ENCODE data around the gene DENND4A. TPM values are rescaled to one million over a fixed set of nuclear protein-coding genes. Genes with fewer than 3 reads are reported as not detected.
A peak's percentile ranks its signal among the peaks of the same experiment; 100 is the strongest.
"Not testable (repeated sequence)": the region's sequence is repeated elsewhere in the genome, so short reads cannot be mapped to it uniquely, and the experiment has no call there.

DENND4A gene
- total RNA-seq, 1 experiment from 2014 or later: 16.4 TPM

GRCh38 chr15:65638109-65638508 is 154.0 kb downstream of the DENND4A start:
- no peak for DNase-seq (ENCODE audit: low read depth)

- peak; percentile 51 for DNase-seq (ENCODE audit: low read depth)
Observed at GRCh38 chr15:65634356-65634755, 157.7 kb downstream of the DENND4A start.

DNA sequence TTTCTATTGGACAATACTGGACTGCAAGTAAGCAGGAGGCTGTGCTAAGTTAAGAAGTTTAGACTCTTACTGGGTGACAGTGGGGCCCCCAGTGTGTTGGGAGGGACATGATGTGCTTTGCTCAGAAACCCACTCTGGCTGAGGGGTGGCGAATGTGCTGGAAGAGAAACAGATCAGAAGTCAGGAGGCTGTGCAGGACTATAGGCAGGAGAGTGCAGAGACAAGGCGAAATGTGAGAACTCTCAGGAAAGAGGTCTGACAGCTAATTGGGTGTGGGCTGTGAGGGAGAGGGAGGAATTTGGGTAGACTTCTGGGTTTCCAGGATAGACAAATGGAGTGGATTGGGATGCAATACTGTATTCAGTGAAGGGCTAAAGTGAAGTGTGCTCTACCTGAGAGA is 158.3 kb downstream of the DENND4A start:
- no peak for DNase-seq (ENCODE audit: low read depth)

- DNase-seq (ENCODE audit: low read depth): no peak
Observed at GRCh38 chr15:65632780-65633375, 159.2 kb downstream of the DENND4A start.

DNA sequence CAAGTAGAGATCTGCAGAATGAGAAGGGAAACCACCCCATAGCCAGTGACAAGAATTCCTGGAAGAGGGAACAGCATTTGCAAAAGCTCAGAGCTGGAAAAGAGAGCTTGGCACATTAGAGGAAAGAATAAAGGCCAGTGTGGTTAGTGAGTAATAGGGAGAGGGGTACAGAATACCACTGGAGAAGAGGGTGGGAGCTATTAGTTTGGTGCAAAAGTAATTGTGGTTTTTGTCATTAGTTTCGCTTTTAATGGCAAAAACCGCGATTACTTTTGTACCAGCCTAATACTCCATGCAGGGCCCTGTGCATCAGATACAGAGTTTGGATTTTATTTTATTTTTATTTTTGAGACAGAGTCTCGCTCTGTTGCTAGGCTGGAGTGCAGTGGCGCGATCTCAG is 160.6 kb downstream of the DENND4A start:
- DNase-seq (ENCODE audit: low read depth): no peak

- no peak for DNase-seq (ENCODE audit: low read depth)
Observed at GRCh38 chr15:65630760-65631159, 161.3 kb downstream of the DENND4A start.

- DNase-seq (ENCODE audit: low read depth): no peak
Observed at GRCh38 chr15:65629548-65629947, 162.5 kb downstream of the DENND4A start.

DNA sequence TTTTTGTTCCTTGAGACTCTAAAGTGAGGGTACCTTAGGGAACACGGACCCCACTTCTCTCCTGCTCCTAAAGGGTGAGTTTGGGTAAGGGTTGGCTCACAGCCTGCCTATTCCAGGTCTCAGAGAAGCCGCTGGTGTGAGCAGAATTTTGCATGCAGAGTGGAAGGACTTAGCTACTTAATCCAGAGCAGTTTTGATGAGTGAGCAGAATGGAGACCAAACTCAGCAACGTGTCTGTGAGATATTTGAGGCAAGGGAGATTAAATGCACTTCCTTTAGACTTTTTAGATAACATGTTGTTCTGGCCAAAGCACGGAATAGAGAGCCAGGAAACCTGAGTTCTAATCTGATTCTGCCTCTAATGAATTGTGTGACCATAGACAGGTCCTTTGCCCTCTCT is 165.2 kb downstream of the DENND4A start:
- no peak for DNase-seq (ENCODE audit: low read depth)

DNA sequence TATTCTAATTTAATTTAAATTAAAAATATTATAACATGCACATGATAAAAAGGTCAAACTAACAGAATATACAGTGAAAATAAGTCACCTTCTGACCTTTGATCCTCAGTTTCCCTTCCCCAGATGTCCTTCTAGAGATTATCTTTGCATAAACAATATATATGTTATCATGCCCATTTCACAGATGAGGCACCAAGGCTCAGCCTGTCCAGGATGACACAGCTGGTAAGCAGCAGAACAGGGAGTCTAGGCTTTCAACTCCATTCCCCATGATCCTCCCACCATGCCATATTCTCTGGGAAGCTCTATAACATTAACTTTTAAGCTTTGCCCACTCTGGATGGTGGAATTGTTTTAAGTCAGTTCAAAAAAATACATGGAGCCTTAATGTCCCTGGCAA is 169.0 kb downstream of the DENND4A start:
- no peak for DNase-seq (ENCODE audit: low read depth)

DNA sequence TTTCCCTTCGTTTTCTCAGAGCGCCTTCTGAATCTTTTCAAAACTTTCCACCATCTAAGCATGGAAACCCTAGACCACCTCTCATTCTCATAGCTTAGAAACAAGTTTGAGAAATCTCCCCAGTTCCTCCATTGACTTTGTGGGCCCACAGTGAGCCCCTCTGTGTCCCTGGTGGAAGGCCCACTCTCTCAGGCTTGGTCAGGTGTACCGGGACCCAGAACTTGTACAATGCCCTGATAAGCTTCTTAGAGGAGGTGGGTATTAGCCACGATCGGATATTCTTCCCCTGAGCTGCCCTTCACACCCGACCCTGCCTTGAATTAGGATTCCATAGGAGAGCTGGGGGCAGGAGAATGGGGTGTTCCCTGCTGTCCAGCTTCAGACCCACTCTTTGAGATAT is 170.5 kb downstream of the DENND4A start, which contains the start of gene SLC24A1:
TSS of gene SLC24A1 (plus strand) at position 301 of the 400 bp plus-strand sequence. CDS start 2,143 bp downstream, outside the sequence.
- DNase-seq (ENCODE audit: low read depth): no peak

DNA sequence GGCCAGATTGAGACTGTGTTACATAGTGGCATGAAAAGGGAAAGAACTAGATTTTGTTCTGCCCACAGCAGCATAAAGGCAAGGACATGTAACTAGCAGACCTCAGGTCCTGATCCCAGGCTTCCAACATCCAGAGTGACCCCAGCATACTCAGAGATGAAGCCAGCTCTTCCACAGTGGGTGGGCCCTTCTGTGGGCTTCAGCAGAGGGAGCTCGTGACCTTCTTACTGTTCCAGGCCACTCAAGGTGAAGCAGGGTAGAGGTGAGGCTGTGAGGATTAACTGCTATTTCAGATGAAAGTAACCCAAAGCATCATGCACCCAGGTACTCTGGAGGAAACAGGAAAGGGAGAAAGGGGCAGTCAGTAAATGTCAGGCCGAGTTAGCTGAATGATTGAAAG is 171.3 kb downstream of the DENND4A start:
- no peak for DNase-seq (ENCODE audit: low read depth)

GRCh38 chr15:65619626-65620290 is 172.3 kb downstream of the DENND4A start:
- DNase-seq (ENCODE audit: low read depth): no peak

DNA sequence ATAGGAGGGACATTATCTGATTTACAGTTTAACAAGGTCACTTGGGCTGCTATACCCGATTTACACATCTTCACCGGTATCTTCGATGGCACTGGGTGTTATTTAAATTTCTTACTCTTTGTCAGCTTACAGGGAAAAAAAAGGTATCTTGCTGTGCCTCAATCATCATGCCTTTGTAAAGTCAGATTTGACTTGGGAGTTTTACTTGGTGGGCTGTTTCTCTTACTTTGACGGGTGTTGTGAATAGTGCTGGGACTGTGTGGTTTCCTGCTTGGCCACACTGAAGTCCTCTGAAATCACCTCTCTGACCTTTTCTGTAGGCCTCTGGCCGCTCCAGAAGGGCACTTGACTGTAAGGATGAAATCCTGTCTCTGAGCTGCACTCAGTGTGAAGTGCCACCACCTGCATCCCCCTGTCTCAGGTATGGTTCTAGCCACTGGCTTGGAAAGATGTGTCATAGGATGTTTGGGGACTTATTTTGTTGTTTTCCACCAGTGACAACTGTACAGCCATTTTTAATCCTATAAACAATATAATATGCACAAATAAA is 173.5 kb downstream of the DENND4A start:
- DNase-seq (ENCODE audit: low read depth): no peak

DNA sequence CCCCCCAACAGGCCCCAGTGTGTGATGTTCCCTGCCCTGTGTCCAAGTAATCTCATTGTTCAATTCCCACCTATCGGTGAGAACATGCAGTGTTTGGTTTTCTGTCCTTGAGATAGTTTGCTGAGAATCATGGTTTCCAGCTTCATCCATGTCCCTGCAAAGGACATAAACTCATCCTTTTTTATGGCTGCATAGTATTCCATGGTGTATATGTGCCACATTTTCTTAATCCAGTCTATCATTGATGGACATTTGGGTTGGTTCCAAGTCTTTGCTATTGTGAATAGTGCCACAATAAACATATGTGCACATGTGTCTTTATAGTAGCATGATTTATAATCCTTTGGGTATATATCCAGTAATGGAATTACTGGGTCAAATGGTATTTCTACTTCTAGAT is 176.2 kb downstream of the DENND4A start:
- not testable (repeated sequence) for DNase-seq (ENCODE audit: low read depth)

DNA sequence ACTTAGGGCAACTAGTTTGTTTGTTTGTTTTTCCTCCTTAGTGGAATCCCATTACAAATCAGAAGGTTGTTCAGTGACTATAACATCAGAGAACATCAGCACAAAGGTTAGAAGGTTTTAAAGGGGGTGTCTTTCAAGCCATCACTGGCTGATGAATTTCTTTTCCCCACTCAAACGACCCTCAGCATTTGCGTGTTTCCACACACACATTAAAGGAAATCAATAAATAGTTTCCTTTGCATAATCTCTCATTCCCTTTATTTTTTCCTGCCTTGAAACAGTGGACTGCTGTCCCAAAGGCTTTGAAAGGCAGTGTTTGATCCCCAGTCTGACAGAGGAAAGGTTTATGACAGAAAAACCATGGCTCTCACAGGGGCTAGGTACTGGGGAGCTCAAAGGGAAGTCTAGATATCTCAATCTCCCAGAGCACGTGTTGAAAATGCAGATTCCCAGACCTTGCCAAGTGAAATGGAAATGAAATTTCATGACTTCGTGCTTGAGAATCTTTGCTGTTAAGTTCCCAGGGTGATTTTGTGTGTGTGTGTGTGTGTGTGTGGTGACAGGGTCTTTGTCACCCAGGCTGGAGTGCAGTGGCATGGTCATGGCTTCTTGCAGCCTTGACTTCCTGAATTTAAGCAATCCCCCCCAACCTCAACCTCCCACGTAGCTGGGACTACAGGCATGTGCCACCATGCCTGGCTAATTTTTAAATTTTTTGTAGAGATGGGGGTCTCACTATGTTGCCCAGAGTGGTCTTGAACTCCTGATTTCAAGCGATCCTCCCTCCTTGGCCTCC is 178.9 kb downstream of the DENND4A start:
- DNase-seq (ENCODE audit: low read depth): no peak

DNA sequence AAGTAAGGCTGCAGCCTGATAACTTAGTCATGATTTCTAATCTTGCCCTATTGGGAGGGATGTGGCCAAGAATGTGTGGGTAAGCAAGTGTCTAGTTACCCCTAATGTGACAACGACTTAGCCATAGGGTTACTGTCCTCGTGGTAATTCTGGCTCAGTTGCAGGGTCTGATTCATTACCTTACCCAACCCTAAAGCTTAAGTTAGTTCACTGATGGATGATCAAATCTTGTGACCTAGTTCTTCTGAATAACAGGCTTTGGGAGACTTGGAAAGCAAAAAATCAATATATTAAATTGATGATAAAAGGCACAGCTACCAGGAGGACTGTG is 179.5 kb downstream of the DENND4A start:
- DNase-seq (ENCODE audit: low read depth): peak; percentile 29

DNA sequence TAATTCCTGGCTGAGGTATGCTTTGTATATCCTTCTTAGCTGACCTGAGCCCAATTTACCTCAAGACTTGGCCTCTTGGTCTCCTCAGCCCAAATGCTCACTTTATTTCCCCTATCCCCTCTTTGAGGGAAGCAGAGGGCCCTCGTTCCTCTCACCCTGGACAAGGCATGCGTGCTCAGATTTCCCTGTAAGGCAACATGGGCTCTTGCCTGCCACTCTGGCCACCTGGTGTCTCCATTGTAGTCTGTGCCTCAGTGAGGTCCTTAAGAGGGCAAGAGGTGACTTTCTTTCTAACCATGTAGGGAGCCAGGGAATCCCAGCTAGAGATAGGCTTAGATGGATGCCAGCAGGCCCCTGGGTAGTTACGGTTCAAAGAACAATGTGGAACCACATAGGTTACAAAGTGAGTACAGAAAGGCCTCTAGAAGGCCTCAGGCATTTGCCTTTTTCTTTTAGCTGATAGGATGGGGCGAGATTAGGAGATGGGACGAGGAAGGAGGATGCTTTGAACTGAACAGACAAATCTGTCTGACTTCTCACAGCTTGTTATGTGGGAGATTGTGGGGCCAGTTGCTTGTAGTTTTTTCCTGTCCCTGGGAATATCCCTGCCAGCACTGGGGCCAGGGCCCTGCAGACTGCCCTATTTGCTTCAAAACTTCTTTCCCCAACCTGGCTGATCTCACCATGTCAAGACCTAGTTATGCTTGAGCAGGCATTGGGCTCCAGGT is 180.0 kb downstream of the DENND4A start:
- DNase-seq (ENCODE audit: low read depth): peak; percentile 21

DNA sequence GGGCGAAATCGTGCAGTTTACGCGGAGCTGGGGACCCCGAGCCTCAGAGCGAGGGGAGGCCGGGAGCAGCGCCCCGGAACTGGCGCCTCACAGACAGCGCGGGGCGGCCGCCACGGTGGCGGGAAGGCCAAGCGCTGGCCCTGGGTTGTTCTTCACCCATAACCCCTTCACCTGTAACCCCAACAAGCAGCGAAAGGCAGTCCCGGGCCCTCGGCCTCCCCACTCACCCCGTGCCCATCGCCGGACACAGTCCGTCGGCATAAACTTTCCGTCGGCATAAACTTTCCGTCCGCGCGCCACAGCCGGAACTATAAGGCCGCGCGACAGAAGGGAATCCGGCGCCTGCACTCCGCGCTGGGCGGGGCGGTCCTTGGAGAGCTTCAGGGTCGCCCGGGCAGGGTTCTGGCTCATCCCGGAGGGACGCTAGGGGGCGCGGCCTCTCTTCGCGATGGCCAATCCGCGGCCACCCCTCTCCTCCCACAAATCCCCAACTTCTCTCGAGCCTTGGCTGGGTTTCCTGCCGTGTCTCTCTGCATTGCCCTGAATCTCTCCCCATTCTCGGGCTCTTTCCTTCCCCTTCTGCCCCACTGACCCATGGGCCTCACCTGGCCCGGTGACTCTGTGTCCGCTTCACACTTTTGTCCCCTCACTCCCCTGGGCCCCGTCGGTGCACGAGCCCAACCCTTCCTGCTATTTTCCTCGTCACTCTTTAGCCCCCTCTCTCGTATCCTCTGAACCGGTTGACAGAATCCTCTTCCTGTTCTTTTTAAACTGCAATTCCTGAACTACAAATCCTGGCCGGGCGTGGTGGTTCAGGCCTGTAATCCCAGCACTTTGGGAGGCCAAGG is 181.0 kb downstream of the DENND4A start, which contains the start of gene INTS14:
TSS of gene INTS14 (minus strand) at position 261 of the 848 bp plus-strand sequence. CDS start 3,751 bp downstream, outside the sequence.
- DNase-seq (ENCODE audit: low read depth): peak; percentile 95

Measured in LHCN-M2 (cell line).